Effector CD8-positive, alpha-beta T cell (primary cell): ENCODE data around the gene THADA.

Experiments
- DNase-seq: peaks from one replicate; lab custom pipeline; 2025; lab: John Stamatoyannopoulos, UW

THADA gene

DNA sequence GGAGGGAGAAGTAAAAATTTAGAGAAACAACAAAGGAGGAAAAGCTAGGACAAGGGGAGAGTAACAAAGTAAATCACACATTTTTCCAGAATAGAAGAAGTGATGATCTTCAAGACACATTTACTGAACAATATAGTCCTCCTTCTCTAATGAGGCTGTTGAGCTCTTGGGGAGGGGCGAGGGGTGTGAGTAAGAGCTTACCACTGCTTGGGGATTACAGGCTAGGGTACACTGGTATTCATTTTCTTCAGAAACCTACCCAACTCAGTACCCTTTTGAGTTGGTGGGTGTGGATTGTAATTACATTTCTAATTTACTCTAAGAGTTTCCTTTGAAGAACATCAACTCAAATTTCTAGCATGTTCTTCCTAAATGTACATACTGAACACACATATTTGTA is 211.7 kb downstream of the THADA start:
- DNase-seq, result no peak

DNA sequence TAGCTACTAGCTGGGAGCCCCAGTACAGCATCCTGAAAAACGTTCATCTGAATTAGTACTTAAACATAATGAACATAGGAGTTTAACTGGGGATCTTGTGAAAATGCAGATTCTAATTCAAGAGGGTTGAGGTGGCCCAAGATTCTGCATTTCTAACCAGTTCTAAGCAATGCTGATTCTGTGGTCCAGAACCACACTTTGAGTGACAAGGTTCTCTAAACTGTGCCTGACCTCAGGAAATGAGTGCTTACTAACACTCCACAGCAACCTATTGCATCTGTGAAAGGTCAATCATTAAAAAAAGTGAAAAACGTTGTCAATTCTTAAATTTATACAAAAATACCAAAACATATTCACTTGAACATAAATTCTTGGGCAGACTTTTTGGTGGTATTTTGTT is 212.3 kb downstream of the THADA start:
- DNase-seq, result no peak

DNA sequence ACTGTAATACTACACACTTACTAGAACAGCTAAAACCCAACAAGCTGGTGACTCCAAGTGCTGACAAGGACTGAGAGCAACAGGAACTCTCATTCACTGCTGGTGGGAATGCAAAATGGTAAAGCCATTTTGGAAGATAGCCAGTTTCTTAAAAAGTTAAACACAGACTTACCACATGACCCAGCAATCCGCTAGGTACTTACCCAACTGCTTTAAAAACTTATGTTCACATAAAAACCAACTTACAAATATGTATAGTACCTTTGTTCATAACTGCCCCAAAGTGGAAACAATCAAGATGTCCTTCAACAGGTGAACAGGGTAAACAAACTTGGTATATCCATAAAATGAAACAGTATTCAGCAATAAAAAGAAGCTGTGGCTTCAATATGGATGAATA is 216.3 kb downstream of the THADA start:
- DNase-seq, result no peak

DNA sequence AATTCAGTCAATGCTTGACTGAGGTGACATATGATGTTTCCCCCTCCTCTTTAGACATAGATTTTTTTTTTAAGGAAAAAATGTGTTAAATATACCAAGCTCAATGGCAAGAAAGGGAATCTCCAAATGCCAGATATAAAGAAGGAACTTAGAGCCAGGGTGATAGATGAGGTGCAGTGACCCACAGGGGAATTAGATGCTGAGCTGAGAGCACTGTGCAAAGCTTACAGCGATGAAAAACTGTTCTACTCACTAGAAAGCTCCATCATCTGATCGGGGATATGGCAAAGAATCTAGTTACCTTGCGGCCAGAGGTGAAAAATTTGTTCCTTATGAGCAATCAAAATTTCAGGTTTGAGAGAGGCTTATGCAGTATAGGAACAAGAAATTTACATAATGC is 218.5 kb downstream of the THADA start:
- no peak for DNase-seq

DNA sequence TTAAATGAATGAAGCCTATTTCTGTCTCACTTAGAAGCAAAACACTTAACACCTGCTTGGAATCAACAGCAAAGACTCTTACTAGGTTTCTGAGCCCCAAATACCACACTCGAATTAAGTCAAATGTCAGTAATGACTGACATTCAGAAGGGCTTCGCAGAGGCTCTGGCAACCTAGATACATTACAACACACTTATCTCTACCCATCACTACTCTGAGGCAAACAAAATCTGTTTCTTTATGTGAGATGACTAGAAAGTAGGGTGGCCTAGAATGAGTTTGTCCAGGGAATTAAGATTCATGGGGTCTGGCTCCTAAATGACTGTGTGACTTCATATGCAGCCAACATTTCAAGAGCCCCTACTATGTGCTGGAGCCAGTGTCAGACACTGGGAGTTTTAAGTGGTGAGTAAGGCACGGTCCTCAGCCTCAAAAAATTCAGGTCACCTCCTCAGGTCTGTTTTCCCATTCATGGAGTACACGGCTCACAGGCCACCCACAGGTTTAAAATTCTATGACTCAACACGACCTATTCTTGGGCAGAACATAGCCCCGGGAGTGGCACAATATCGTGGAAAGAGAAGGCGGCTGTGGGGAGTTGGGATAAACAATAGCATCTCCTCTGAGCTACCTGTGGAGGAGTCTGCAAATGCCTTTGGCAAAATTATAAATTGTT is 219.2 kb downstream of the THADA start:
- DNase-seq, result no peak

DNA sequence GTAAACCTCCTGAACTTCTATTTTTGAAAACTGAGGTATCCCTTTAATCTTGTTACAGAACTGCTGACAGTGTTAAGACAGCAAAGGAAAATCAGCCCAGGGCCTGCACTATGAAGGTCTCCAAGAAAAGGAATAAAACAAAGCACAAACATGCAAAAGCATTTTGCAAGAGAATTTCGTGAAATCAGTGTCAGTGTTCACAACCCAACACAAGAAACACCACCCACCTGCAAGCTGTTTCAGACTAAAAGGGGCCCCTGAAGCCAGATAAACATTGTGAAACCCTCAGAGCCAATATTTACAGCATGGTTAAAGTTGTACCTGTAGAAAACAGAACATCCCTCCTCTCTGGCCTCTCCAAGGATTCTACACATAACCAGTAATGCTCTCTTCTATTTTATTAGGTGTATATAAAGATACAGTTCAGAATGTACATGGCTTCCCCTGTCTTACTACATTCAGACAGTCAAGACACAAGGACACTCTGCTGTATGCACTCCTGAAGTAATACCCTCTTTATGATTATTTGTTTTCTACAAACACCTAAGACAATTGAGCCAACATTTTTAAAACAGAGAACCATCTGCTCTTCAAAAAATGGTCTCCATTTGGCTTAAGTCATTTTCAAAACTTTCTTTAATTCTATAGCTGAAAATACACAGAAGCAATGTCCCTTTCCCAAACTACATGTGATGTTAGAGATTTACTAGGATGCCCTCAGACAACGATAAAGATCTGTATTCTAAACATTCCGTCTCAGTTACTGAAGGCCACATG is 219.9 kb downstream of the THADA start:
- no peak for DNase-seq

DNA sequence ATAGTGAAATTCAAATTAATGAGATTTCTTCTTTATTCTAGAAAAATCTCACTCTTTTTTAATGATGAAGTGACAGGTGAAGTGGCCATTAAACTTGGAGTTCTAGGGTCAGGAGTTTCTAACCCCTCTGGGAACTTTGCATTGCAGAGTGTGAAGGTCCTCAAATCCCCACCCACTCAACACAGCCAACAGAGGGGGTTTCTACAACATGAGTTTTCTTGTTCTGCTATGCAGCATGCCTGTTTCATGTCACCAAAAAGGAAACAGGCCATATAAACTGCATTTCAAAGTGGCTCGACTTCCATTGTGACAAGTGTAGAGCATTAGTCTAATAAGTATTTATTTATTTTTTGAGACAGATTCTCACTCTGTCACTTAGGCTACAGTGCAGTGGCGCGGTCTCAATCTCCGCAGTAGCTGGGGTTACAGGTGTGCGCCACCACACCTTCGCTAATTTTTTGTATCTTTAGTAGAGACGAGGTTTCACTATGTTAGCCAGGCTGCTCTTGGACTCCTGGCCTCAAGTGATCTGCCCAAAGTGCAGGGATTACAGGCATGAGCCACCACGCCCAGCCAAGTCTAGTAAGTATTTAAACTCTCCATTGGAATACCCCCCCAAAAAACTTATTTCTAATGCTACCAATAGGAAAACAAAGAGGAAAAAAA is 223.3 kb downstream of the THADA start:
- no peak for DNase-seq

DNA sequence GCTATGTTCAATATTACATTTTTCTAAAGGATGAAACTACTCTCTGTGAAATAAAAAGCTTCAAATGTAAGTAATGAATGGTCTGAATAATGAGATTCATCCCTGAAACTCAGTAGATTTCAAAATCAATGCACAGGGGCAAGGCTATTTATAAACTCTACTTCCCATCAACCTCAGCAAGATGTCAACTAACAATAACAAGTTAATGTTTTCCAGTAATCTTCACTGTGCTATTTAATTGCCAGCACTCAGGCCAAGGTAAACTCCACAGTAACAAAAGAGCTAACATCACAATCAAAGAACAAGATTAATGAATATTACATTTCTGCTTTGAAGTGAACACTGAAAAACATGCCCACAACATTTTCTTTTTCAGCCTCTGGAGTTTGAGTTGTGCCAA is 225.1 kb downstream of the THADA start:
- DNase-seq, result no peak

DNA sequence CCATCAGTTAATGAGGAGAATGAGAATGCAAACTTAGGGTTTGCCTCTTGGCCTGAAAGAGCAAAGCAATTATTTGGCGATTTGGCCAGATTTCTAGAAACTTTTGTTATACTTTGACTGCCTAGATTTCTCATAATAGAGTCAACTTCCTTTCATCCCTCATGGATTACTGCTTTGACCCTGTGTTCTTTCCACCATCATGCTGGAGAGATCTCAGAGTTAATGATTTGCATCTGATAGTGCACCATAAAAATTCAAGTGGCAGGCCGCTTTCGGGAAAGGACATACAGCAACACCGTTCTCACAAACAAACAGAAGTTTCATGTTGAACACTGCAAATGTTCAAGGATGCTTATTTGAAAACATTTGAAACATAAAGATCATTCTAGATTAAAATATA is 225.7 kb downstream of the THADA start:
- no peak for DNase-seq

DNA sequence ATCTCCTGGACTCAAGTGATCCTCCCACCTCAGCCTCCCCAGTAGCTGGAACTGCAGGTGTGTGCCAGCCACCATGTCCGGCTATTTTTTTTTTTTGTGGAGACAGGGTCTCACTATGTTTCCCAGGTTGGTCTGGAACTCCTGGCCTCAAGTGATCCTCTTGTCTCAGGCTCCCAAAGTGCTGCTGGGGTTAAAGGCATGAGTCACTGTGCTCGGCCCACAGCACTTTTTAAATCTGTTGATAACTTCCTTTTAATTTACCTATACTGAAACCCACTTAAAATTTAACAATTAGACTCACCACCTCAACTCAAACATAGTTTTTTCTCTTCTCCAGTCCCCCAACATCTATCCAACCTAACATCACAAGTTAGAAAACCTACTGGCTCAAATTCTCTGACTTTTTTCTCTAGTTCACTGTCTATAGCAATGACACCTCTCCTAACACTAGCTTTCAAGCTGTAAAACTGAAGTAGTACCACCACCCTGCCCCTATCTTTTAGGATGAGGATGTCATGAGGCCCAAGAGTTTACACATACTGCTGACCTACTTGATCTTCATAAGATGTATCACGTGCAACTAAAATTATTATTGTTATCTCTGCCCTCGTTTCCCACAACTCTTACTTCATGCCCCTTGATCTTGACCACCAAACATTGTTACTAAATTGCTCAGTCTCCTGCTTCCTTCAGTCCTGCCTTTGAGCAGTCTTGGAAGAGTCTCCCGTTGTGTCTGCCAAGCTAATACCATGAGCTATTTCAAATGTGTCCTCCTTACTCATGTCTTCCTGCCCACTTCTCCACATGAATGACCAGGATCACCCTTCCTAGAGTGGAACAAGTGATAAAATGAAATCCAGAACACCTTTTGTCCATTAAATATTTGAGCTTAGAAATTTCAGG is 227.1 kb downstream of the THADA start:
- DNase-seq, result no peak

DNA sequence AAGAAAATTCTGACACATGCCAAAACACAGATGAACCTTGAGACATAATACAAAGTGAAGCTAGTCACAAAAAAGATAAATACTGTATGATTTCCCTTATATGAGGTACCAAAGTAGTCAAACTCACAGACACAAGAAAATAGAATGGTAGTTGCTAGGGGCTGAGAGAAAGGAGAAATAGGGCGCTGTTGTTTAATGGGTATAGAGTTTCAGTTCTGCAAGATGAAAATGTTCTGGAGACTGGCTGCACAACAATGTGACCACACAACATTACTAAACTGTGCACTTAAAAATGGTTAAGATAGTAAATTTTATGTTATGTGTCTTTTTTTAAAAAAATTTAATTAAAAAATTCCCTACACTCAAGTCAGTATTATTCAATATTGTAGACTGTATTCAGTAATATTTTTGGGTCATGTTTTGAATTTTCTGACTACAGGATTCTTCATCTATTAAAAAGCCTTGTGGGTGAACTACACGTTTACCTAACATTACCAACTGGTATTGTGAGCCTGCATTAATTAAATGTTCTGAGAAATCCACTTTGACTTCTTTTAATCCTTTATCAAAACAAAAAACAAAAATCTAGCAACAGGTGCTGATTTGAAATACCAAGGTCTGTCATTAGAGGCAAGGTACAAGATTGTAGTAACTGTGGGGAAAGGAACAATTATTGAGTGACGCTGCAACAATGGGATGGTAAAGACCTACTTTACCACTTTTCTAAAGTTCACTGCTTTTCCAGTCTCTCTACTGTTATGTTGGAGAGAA is 228.6 kb downstream of the THADA start:
- no peak for DNase-seq

DNA sequence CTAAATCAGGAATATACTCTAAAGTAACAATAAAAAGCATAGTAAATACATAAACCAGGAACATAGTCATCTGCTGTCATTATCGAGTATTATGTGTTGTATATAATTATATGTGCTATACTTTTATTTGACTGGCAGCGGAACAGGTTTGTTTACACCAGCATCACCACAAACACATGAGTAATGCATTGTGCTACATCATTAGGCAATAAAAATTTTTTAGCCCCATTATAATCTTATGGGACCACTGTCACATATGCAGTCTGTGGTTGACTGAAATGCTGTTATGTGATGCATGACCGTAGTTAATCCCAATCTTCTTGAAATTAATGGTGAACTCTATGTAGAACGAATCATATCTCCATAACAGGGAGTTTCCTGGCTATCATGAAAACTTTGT is 232.7 kb downstream of the THADA start:
- DNase-seq, result no peak

DNA sequence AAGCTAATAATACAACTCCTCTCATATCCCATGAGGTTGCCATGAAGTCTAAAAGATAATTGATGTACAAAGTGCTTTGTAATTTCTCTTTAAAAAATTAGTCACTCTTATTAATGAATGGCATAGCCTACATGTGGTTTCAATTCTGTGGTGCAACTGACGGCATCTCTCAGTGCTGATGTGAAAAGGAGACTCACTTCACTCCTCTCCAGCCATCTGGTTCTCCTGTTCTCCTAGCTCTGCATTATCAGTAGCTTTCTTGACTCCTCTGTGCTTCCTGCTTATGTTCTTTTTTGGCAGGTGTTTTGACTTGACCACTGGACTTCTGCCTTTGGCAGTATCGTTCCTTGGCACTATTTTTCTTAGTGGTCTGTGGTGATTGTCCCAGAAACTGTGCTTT is 234.6 kb downstream of the THADA start:
- no peak for DNase-seq

DNA sequence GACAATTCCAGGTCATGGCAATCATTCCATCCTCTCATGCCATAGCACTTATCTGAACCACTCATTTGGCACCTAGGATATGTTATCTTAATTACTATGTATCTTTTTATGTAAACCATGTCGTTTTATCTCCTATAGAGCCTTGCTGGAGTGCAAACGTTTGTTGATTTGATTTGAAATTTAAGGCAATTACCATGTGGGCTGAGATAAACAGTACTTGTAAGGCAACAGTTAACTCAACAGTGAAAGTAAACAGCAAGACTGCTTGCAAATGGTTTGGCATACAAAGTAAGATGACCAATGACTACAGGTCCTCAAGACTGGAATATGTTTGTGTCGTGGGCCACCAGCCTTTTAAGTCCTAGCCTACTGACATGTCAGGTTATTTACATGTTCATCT is 235.7 kb downstream of the THADA start:
- DNase-seq, result no peak

DNA sequence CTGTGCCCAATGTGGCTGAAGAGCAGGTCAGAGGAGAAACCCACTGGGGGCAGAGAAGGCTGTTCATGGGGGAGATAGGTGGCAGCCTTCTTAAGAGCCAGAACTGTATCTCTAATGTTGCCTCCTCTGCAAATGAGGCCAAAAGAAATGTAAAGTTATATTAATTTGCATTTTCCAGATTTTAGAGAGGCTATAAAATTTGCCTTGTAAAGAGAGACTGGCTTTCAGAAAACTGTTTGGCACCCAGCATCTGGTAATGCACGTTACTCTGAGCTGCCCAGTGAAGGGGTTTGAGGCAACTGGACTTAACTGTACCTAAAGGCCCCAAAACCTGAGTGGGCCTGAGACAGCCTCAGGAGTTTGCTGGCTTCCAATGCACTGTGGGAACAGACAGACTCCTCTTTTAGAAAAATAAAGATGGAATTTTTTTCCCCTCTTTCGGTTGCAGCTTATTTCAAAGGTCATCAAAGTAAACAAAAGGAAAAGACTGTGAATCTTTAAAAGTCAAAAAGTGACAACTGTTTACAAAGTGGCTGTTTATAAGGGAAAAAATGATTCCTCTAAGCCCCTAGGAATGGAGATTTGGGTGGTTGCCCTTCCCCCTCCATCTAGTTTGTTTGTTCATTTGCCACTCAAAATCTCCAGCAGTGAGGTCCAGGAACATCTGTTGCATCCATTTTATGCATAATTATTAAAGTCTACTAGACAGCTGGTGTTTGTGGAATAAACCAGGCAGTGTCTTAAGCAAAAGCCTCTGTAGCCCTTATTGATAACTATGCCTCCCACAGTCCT is 237.2 kb downstream of the THADA start:
- DNase-seq, result no peak

DNA sequence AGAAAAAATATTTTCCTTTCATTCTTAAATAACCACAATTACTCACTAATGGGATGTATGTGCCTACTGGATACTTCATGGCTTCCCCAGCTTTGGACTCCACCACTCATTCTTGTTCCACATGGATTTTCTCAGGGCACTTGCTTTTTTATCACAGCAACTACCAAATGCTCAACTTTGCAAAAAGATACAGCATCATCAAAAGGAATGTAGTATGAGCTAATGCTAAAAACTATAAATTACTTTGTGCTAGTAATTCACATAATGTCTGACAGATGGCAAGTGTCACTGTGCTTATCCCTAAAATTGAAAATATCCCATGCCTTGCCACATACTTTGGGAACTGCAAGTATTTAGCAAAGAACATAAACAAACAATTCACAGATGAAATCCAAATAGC is 239.1 kb downstream of the THADA start:
- no peak for DNase-seq

DNA sequence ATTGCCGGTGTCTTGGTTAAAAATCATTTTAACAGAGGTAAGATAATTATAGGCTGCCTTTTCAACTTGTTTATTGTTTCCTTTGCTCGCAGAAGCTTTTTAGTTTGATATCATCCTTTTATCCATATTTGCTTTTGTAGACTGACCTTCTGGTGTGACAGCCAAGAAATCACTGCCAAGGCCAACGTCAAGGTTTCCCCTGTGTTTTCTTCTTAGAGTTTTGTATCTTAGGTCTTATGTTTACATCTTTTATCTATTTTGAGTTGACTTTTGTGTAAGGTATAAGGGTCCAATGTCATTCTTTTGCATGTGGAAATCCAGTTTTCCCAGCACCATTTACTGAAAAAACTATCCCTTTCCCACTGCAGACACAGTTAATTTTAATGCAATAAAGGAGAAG is 240.4 kb downstream of the THADA start:
- no peak for DNase-seq

DNA sequence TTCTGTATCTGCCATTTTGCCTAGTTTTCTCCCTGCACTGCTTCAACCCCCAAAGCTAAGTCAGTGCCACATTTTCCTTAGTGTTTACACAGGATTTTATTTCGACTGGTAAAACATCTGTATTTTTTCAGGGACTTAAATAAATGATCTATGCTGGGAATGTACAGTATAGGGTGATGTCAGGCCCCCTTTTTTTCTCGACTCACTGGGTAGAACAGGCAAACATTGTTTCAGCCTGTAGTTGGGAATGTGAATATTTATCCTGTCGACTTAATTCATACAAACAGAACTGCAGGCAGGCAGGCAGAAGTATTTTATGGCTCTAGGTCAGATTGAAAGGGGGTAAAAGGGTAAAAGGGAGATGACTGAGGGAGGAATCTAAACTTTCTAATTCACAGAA is 245.9 kb downstream of the THADA start:
- DNase-seq, result no peak

DNA sequence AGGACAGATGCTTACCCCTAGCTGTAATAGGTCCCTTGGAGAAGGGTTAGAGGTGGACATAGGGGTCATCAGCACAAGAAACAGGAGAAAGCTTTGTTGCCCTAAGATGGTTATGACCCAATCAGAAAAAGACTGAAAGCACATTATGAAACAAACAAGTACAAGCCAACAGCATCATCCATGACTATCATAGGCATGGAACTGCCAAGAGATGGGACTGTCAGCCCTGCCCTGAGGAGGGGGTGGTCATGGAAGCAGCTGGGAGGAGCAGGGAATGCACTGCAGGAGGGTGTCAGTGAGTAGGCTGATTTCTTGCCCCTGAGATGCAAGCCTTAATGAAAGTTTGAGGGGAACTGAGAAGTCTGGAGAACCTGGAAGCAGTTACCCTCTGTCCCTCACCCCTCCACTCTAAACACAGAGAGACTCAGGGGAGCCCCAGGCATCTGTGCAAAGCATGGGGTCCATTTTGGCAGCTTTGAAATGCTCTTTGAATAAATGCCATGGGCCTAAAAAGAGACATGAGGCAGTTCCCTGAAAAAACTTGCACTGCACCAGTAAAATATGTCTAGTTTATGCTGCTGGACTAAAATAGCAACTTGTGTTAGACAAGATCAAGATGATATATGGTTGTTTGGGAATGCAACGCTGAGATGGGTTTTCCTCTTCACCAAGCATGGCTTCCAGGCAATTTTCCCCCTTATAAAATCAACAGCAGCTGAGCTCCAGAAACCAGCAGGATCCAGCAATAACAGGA is 246.8 kb downstream of the THADA start:
- DNase-seq, result no peak

DNA sequence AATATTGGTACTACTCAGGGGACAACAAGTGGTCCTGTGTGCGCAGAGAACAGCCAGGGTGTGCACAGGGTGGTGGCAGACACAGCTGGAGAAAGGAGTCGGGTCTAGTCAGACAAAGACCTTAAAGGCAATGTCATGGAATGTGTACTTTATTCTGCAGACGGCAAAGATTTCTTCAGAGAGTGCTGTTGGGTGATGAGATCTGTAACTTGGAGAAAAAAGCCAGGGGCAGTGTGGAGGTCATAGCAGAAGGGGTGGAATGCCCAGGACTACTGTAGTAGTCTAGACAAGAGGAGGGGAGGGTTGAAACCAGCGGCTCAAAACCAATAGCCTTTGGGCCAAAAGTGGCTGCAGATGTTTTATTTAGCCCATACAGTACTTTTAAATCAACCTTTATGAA is 248.1 kb downstream of the THADA start:
- no peak for DNase-seq
